ENCODE results near the gene CHST7. TPM values are rescaled to one million over a fixed set of nuclear protein-coding genes. Genes with fewer than 3 reads are reported as not detected.
A peak's percentile ranks its signal among the peaks of the same experiment; 100 is the strongest.

The CHST7 gene
- total RNA-seq, 2 donors from 2014 or later: 33.6 to 50.5 TPM

DNA sequence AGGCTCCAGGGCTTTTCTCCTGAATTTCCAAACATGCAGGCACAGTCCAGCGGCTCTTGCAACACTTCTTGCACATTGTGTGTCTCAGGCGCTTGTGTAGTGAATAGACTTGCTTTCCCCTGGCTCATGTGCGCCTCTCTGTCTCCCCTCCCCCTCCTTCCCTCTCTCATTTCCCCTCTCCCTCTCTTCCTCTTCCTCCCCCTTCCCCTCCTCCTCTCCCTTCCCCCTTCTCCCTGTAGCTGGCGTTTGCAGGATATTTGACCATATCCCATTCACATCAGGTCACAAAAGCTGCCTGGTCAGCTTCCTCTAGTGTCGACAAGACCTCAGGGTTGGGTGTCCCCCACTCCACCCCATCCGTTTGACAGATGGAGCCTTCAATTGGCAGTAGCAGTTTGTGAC lies 2.4 kb downstream of the CHST7 start:
- peaks cover 0 to 20% of the 10 kb centered on the region in 2 donors for H3K4me1 ChIP-seq
- peak; percentile 72 for DNase-seq (ENCODE audit: low spot score)
- no peaks in the 10 kb centered on the region for H3K27me3 ChIP-seq
- H3K27ac ChIP-seq: peak overlapping the region; percentile 81 to 90
- no peaks in the 10 kb centered on the region for H3K9me3 ChIP-seq
- peak overlapping the region; percentile 51 to 66 for H3K4me3 ChIP-seq
- TF ChIP-seq CTCF (IDR thresholded peaks at IDR 0.05): no peak
- H3K36me3 ChIP-seq: no peaks in the 10 kb centered on the region

GRCh38 chrX:46576458-46576857 lies 2.9 kb downstream of the CHST7 start:
- no peaks in the 10 kb centered on the region for H3K27me3 ChIP-seq
- no peaks in the 10 kb centered on the region for H3K36me3 ChIP-seq
- no peaks in the 10 kb centered on the region for H3K9me3 ChIP-seq
- H3K27ac ChIP-seq: peak overlapping the region; percentile 81 to 90
- peak overlapping the region; percentile 51 to 66 for H3K4me3 ChIP-seq
- TF ChIP-seq CTCF (IDR thresholded peaks at IDR 0.05): no peak
- DNase-seq (ENCODE audit: low spot score): no peak
- H3K4me1 ChIP-seq: peaks cover 0 to 20% of the 10 kb centered on the region in 2 donors

GRCh38 chrX:46577221-46578005 lies 3.8 kb downstream of the CHST7 start:
- Histone ChIP-seq H3K4me3 (peak overlapping the region in 1 of 2 donors; percentile 66), H3K9me3 (no peaks in the 10 kb centered on the region), H3K27me3 (no peaks in the 10 kb centered on the region), H3K27ac (peak overlapping the region; percentile 81 to 90), H3K4me1 (peaks cover 0 to 20% of the 10 kb centered on the region in 2 donors), H3K36me3 (no peaks in the 10 kb centered on the region)
- no peak for DNase-seq (ENCODE audit: low spot score)
- no peak for TF ChIP-seq CTCF (IDR thresholded peaks at IDR 0.05)

- Histone ChIP-seq H3K4me1 (peaks cover 0 to 16% of the 10 kb centered on the region in 2 donors), H3K4me3 (no peak overlapping the region), H3K27ac (no peak overlapping the region), H3K27me3 (no peaks in the 10 kb centered on the region), H3K9me3 (no peaks in the 10 kb centered on the region), H3K36me3 (no peaks in the 10 kb centered on the region)
- TF ChIP-seq CTCF (IDR thresholded peaks at IDR 0.05): no peak
- no peak for DNase-seq (ENCODE audit: low spot score)
These were observed 5.7 kb downstream of the CHST7 start for GRCh38 chrX:46579250-46579649.

GRCh38 chrX:46580613-46581012 lies 7.0 kb downstream of the CHST7 start:
- TF ChIP-seq CTCF (IDR thresholded peaks at IDR 0.05): no peak
- peaks cover 0 to 16% of the 10 kb centered on the region in 2 donors for H3K4me1 ChIP-seq

More at GRCh38 chrX:46580613-46581012, 7.0 kb downstream of the CHST7 start:
- DNase-seq (ENCODE audit: low spot score): no peak
- Histone ChIP-seq H3K27ac (no peak overlapping the region), H3K36me3 (no peaks in the 10 kb centered on the region), H3K4me3 (no peak overlapping the region), H3K9me3 (no peaks in the 10 kb centered on the region), H3K27me3 (no peaks in the 10 kb centered on the region)
